HepG2 (cell line): ENCODE results near the gene FGFR4. TPM values are rescaled to one million over a fixed set of nuclear protein-coding genes. Genes with fewer than 3 reads are reported as not detected.

Source experiments
- ATAC-seq: fragments of 200-7000 bp; cut with Tn5 transposase; 3 replicates; pipeline ENCODE4 v1.9.1; 2020; ENCODE audit warnings: mild to moderate bottlenecking, moderate library complexity
- BruUV-seq: library from RNA; stranded (reverse); fragments of 400-500 nt; replicated peaks from 2 replicates; lab custom pipeline; 2021; lab: Mats Ljungman, UMichigan
- CTCF ChIA-PET: fragments of 300-600 bp; formaldehyde crosslinking; extraction: SDS; loops from one replicate; lab custom pipeline; 2021; ENCODE audit warnings: low total read pairs, inconsistent platforms, low intra/inter-chr PET ratio; lab: Yijun Ruan, JAX
- POLR2A ChIA-PET: fragments of 350-600 bp; sonication (Branson Sonifier 250); formaldehyde crosslinking; loops from one replicate; lab custom pipeline; 2020; ENCODE audit warnings: antibody characterized with exemption, inconsistent platforms; lab: Yijun Ruan, JAX
- DNase-seq: peaks from one replicate; pipeline ENCODE4 v3.0.0-alpha.2; 2015; ENCODE audit warnings: low spot score
- FAIRE-seq: peaks from 3 replicates; lab custom pipeline; 2011; peaks lifted over from hg19 to GRCh38; lab: Jason Lieb, UNC
- H2AFZ ChIP-seq: one replicate; pipeline ENCODE4 v1.6.1; 2011; ENCODE audit warnings: low read length, inconsistent platforms
- H3K27ac ChIP-seq: fragments of 300-600 bp; 3 replicates; pipeline ENCODE4 v1.8.0; 2011; ENCODE audit warnings: mixed run types, mild to moderate bottlenecking, mixed read lengths, low read length, inconsistent platforms; ENCODE audit not compliant: insufficient read depth; ENCODE audit errors: extremely low read length
- H3K27me3 ChIP-seq, 2 experiments: fragments of 200-600 bp in 1 of 2; 2 replicates in 1 of 2; 3 replicates in 1 of 2; pipeline versions ENCODE4 v1.6.0 to v1.8.0; 2011; ENCODE audit warnings: low read length in 2 of 2, mild to moderate bottlenecking in 2 of 2, moderate library complexity in 2 of 2, inconsistent platforms in 1 of 2; ENCODE audit not compliant: insufficient read depth in 2 of 2, control insufficient read depth in 1 of 2
- H3K36me3 ChIP-seq, 2 experiments: fragments of 200-600 bp in 1 of 2; replicated peaks in 1 of 2; 2 replicates in 1 of 2; 3 replicates in 1 of 2; pipeline versions ENCODE4 v1.5.1 to v1.8.0; 2011; ENCODE audit warnings: low read length in 2 of 2, inconsistent platforms in 1 of 2; ENCODE audit not compliant: insufficient read depth in 2 of 2, control insufficient read depth in 1 of 2
- H3K4me1 ChIP-seq: 2 replicates; pipeline ENCODE4 v1.5.1; 2012; ENCODE audit warnings: low read length, inconsistent platforms; ENCODE audit not compliant: insufficient read depth
- H3K4me2 ChIP-seq: 2 replicates; pipeline ENCODE4 v1.6.0; 2011; ENCODE audit warnings: low read depth, low read length, inconsistent platforms
- H3K4me3 ChIP-seq, 3 experiments: fragments of 200-600 bp in 1 of 3; sonication (generic), shearing (Covaris generic) in 1 of 3; replicated peaks in 1 of 3; 2 replicates each; pipeline ENCODE4 v1.5.1; 2011 to 2016; ENCODE audit warnings: low read length in 3 of 3, inconsistent platforms in 2 of 3, low read depth in 2 of 3, mild to moderate bottlenecking in 2 of 3, control low read depth in 1 of 3, mixed read lengths in 1 of 3; ENCODE audit not compliant: insufficient read depth in 1 of 3
- H3K79me2 ChIP-seq: one replicate; pipeline ENCODE4 v1.6.1; 2011; ENCODE audit warnings: low read length, inconsistent platforms; ENCODE audit not compliant: insufficient read depth
- H3K9ac ChIP-seq: 2 replicates; pipeline ENCODE4 v1.6.0; 2011; ENCODE audit warnings: mild to moderate bottlenecking, low read depth, low read length, inconsistent platforms; ENCODE audit not compliant: insufficient read depth
- H3K9me3 ChIP-seq: 2 replicates; pipeline ENCODE4 v1.5.1; 2012; ENCODE audit warnings: mild to moderate bottlenecking, low read length
- H4K20me1 ChIP-seq: 2 replicates; pipeline ENCODE4 v1.6.0; 2011; ENCODE audit warnings: inconsistent platforms, mild to moderate bottlenecking, low read length, moderate library complexity; ENCODE audit not compliant: insufficient read depth
- AGO2 ChIP-seq: fragments of 200-400 bp; formaldehyde crosslinking; optimal IDR thresholded peaks from 2 replicates; pipeline ENCODE3; 2017; ENCODE audit warnings: mild to moderate bottlenecking, low read depth, low read length, moderate library complexity
- BRD4 ChIP-seq: sonication (generic); formaldehyde crosslinking; IDR thresholded peaks from 2 replicates; pipeline ENCODE4 v1.4.0; 2020; ENCODE audit warnings: missing genetic modification reagents
- DRAP1 ChIP-seq: IDR thresholded peaks from 2 replicates; pipeline ENCODE4 v1.6.1; 2016; ENCODE audit warnings: missing genetic modification reagents, missing compliant biosample characterization
- HMG20B ChIP-seq: conservative IDR thresholded peaks from 2 replicates; pipeline ENCODE4 v1.6.1; 2016; ENCODE audit warnings: missing genetic modification reagents, missing compliant biosample characterization
- HNRNPL ChIP-seq: fragments of 200-400 bp; formaldehyde crosslinking; IDR thresholded peaks from 2 replicates; pipeline ENCODE4 v1.6.1; 2017; ENCODE audit warnings: mild to moderate bottlenecking, low read depth, low read length
- NFATC3 ChIP-seq: sonication (generic); formaldehyde crosslinking; IDR thresholded peaks from 2 replicates; pipeline ENCODE4 v1.5.1; 2020; ENCODE audit warnings: mild to moderate bottlenecking, missing genetic modification reagents
- NR2F1 ChIP-seq, 2 experiments: fragments of 450-650 bp in 1 of 2; formaldehyde crosslinking in 1 of 2; IDR thresholded peaks; 2 replicates each; pipeline versions ENCODE4 v1.5.0 to v1.6.1; 2016 to 2020; ENCODE audit warnings: mild to moderate bottlenecking in 1 of 2, missing compliant biosample characterization in 1 of 2, missing genetic modification reagents in 1 of 2, moderate library complexity in 1 of 2
- NR2F2 ChIP-seq: IDR thresholded peaks from 2 replicates; pipeline ENCODE4 v1.6.1; 2012; ENCODE audit warnings: low read depth, inconsistent platforms, borderline replicate concordance
- PATZ1 ChIP-seq: sonication (generic); formaldehyde crosslinking; IDR thresholded peaks from 2 replicates; pipeline ENCODE4 v1.4.0; 2020; ENCODE audit warnings: missing genetic modification reagents
- REL ChIP-seq: sonication (generic); formaldehyde crosslinking; conservative IDR thresholded peaks from 2 replicates; pipeline ENCODE4 v1.8.0; 2022; ENCODE audit warnings: mild to moderate bottlenecking, missing genetic modification reagents, moderate library complexity
- RFX3 ChIP-seq: IDR thresholded peaks from 2 replicates; pipeline ENCODE4 v1.6.1; 2016; ENCODE audit warnings: missing biosample characterization, missing genetic modification reagents
- SMARCE1 ChIP-seq: fragments of 450-650 bp; IDR thresholded peaks from 2 replicates; pipeline ENCODE4 v1.6.1; 2017; ENCODE audit warnings: borderline replicate concordance
- TRIM22 ChIP-seq: fragments of 450-650 bp; IDR thresholded peaks from 2 replicates; pipeline ENCODE4 v1.6.1; 2017
- TRIM24 ChIP-seq: sonication (generic); formaldehyde crosslinking; IDR thresholded peaks from 2 replicates; pipeline ENCODE4 v1.8.0; 2022; ENCODE audit warnings: mild to moderate bottlenecking, missing genetic modification reagents
- TSC22D2 ChIP-seq: sonication (generic); formaldehyde crosslinking; IDR thresholded peaks from 2 replicates; pipeline ENCODE4 v1.5.1; 2020; ENCODE audit warnings: missing genetic modification reagents, mild to moderate bottlenecking, borderline replicate concordance
- ZNF563 ChIP-seq: sonication (generic); formaldehyde crosslinking; IDR thresholded peaks from 2 replicates; pipeline ENCODE4 v1.8.0; 2022; ENCODE audit warnings: mild to moderate bottlenecking, moderate library complexity, missing genetic modification reagents
- ZNF747 ChIP-seq: sonication (generic); formaldehyde crosslinking; IDR thresholded peaks from 2 replicates; pipeline ENCODE4 v1.8.1; 2023; ENCODE audit warnings: missing genetic modification reagents, mild to moderate bottlenecking, borderline replicate concordance
- WGBS: methylation state at CpG from one replicate; pipeline ENCODE4 v1.1.6; 2017; ENCODE audit warnings: low lambda C conversion rate; 5-methylcytosine and 5-hydroxymethylcytosine counted together
- in situ Hi-C: cut with HindIII; loops from 2 replicates; pipeline ENCODE4 v1.10.0; 2017; ENCODE audit warnings: low pct_unique_long_range_greater_than_20kb; ENCODE audit not compliant: extremely low pct_ligation_motif_present
- intact Hi-C: fragments of 100-400 bp; cut with micrococcal nuclease; formaldehyde crosslinking; loops from one replicate; pipeline ENCODE4 v1.10.0; 2022; ENCODE audit not compliant: unreplicated experiment
- polyA plus RNA-seq, 8 experiments: library from polyadenylated mRNA; depleted of rRNA in 3 of 8; stranded (reverse) in 7 of 8; unstranded in 1 of 8; fragments of >200 nt; fragmentation: Illumina TruSeq in 4 of 8; extraction: Trizol in 4 of 8; gene quantifications; 2 replicates each; pipeline versions ENCODE4 v1.2.1 to v1.2.3, GENCODE V29; 2011 to 2016; ENCODE audit warnings: low read depth in 4 of 8, missing spikeins in 1 of 8, mixed read lengths in 1 of 8; ENCODE audit not compliant: insufficient read depth in 1 of 8
- total RNA-seq, 5 experiments: library from RNA; depleted of rRNA; stranded (reverse); fragments of >200 nt; fragmentation: Illumina TruSeq; extraction: Trizol; gene quantifications; 2 replicates each; pipeline ENCODE4 v1.2.3, GENCODE V29; 2016; ENCODE audit warnings: low read depth in 1 of 5
- TF ChIP-seq, protein P1 (sequence below): sonication (generic); formaldehyde crosslinking; IDR thresholded peaks from 2 replicates; pipeline ENCODE4 v1.4.0; 2020; ENCODE audit warnings: missing genetic modification reagents

FGFR4 gene
- total and polyA plus RNA-seq, 2 of the 13 experiments (the other 11 are each of a cell fraction or from before 2014, with no cell fraction given) = 129 to 219 TPM

- Histone ChIP-seq H3K36me3 (peaks cover 8% of the 10 kb centered on the region in 2 experiments; a peak in 2 of 5 replicates), H3K4me1 (peaks cover 95% of the 10 kb centered on the region), H4K20me1 (peaks cover 5% of the 10 kb centered on the region; the same call in 1 of the 2 replicates), H3K27ac (no peak overlapping the region), H3K4me3 (no peak overlapping the region), H3K79me2 (no peaks in the 10 kb centered on the region), H3K4me2 (no peak overlapping the region), H3K9me3 (no peaks in the 10 kb centered on the region), H3K27me3 (no peaks in the 10 kb centered on the region), H3K9ac (no peak overlapping the region), H2AFZ (no peak overlapping the region)
- FAIRE-seq (no peak), DNase-seq (no peak), ATAC-seq (no peak; the same call in 2 of the 3 replicates)
- ChIA-PET CTCF (no interaction called here), POLR2A (interaction anchor here (6.0 kb wide), 1 partner anchor 13 kb away, joined by 231 read pairs; the partner anchor contains the start of gene FGFR4)
- 65% methylated on average over 3 of the region's 6 CpGs for WGBS
- intact Hi-C loops = no loop called here
- no TSS peak for BruUV-seq
- in situ Hi-C loops = loop anchor here (25.0 kb wide), 1 partner anchor 362 kb away; the partner anchor contains the start of gene DBN1
- TF ChIP-seq SMARCE1 = no peak
- TF ChIP-seq, protein P1, sequence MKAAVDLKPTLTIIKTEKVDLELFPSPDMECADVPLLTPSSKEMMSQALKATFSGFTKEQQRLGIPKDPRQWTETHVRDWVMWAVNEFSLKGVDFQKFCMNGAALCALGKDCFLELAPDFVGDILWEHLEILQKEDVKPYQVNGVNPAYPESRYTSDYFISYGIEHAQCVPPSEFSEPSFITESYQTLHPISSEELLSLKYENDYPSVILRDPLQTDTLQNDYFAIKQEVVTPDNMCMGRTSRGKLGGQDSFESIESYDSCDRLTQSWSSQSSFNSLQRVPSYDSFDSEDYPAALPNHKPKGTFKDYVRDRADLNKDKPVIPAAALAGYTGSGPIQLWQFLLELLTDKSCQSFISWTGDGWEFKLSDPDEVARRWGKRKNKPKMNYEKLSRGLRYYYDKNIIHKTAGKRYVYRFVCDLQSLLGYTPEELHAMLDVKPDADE (CRISPR knock-in tag) = no peak
- 0 out of 2 replicates have a peak, but pooled peaks have one; percentile 21 for TF ChIP-seq ZNF563 (CRISPR knock-in tag)
- TF ChIP-seq DRAP1 (CRISPR knock-in tag) = no peak
- peak; percentile 97 for TF ChIP-seq AGO2
- TF ChIP-seq REL = no peak
- no peak for TF ChIP-seq TRIM24 (CRISPR knock-in tag)
- TF ChIP-seq TSC22D2 (CRISPR knock-in tag) = no peak
- TF ChIP-seq NR2F2 = no peak
- no peak for TF ChIP-seq TRIM22
- TF ChIP-seq ZNF747 (CRISPR knock-in tag) = no peak
- TF ChIP-seq HNRNPL = 0 out of 2 replicates have a peak, but pooled peaks have one; percentile 57
- TF ChIP-seq HMG20B = no peak
- no peak for TF ChIP-seq NFATC3 (CRISPR knock-in tag)
- TF ChIP-seq RFX3 (CRISPR knock-in tag) = no peak
- TF ChIP-seq NR2F1 (CRISPR knock-in tag; IDR thresholded peaks at IDR 0.05) = no peak
- TF ChIP-seq BRD4 = 0 out of 2 replicates have a peak, but pooled peaks have one; percentile 30
- TF ChIP-seq PATZ1 (CRISPR knock-in tag) = peak; percentile 36; the same call in 1 of the 2 replicates
Observed at GRCh38 chr5:177100714-177101121, 14.0 kb downstream of the FGFR4 start.
